Stomach smooth muscle (tissue), 2 donors: ENCODE measurements around the gene FBXO24.
"Not testable (repeated sequence)": the region's sequence is repeated elsewhere in the genome, so short reads cannot be mapped to it uniquely, and the experiment has no call there.

ENCODE experiments used
- H3K27ac ChIP-seq: one replicate; pipeline ENCODE4 v1.7.0; 2013; ENCODE audit warnings: mild to moderate bottlenecking, low read length, inconsistent platforms
- H3K27me3 ChIP-seq, 2 donors: one replicate each; pipeline ENCODE4 v1.7.0; 2013; ENCODE audit warnings: low read length in 2 of 2; ENCODE audit not compliant: insufficient read depth in 2 of 2, control insufficient read depth in 1 of 2
- H3K36me3 ChIP-seq, 2 donors: one replicate each; pipeline ENCODE4 v1.7.0; 2013; ENCODE audit warnings: low read length in 2 of 2; ENCODE audit not compliant: control insufficient read depth in 2 of 2, insufficient read depth in 2 of 2
- H3K4me1 ChIP-seq: one replicate; pipeline ENCODE4 v1.7.0; 2013; ENCODE audit warnings: low read length; ENCODE audit not compliant: control insufficient read depth, insufficient read depth
- H3K4me3 ChIP-seq, 2 donors: one replicate each; pipeline ENCODE4 v1.7.0; 2013; ENCODE audit warnings: low read length in 2 of 2
- H3K9ac ChIP-seq, 2 donors: one replicate each; pipeline ENCODE4 v1.7.0; 2013; ENCODE audit warnings: low read length in 2 of 2, mild to moderate bottlenecking in 1 of 2
- H3K9me3 ChIP-seq, 2 donors: one replicate each; pipeline ENCODE4 v1.7.0; 2013; ENCODE audit warnings: low read length in 2 of 2; ENCODE audit not compliant: control insufficient read depth in 2 of 2
- donor health status: healthy.
- donor health status: Pancreatic carcinoma.

Gene FBXO24

DNA sequence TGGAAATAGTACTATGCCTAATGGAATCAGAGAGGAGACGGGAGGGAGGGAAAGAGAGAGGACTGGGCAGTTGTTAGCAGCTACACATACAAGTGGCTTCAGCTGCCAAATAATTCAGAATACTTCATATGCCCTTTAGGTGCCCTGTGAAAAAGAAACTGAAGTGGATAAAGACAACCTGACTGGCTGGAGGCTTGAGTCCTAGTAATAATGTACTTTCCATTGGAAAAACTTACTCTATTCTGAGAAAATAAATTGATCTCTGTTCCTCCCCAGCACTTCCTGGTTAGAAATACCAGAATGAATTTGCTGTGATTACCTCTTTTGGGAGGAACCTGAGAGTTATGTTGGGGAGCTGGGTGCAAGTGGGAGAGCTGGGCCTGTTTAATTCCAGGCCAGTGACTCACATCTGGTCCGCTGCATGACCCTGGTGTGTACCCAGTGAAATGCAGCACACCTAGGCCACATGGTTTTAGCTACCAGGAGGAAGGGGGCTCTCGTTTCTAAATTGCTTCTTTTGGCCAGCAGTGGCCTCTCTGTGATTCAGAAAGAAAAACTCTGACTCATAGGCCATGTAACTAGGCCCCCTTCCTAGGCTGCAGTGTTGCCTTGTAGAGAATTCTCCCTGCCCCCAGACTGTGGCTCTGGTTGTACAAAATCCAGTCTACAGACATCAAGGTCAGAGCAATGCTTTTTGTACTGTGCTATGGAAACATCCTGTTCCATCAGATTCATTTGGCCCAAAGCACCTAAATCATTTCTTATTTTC is 40.6 kb upstream of the FBXO24 start:
- Histone ChIP-seq H3K4me1 (peaks cover 32% of the 10 kb centered on the region), H3K9me3 (no peaks in the 10 kb centered on the region), H3K9ac (peak overlapping the region; percentile 62 to 64), H3K27ac (peak overlapping the region; percentile 98), H3K27me3 (no peaks in the 10 kb centered on the region), H3K4me3 (peak overlapping the region in 1 of 2 donors; percentile 41), H3K36me3 (peaks cover 4 to 5% of the 10 kb centered on the region in 2 donors)

- Histone ChIP-seq H3K9ac (peak overlapping the region; percentile 52 to 64), H3K36me3 (peaks cover 4 to 6% of the 10 kb centered on the region in 2 donors), H3K9me3 (no peaks in the 10 kb centered on the region), H3K4me1 (peaks cover 31% of the 10 kb centered on the region), H3K27ac (peak overlapping the region; percentile 98), H3K27me3 (no peaks in the 10 kb centered on the region), H3K4me3 (peak overlapping the region; percentile 35 to 41)
Measured at GRCh38 chr7:100546129-100546925, 39.8 kb upstream of the FBXO24 start.

DNA sequence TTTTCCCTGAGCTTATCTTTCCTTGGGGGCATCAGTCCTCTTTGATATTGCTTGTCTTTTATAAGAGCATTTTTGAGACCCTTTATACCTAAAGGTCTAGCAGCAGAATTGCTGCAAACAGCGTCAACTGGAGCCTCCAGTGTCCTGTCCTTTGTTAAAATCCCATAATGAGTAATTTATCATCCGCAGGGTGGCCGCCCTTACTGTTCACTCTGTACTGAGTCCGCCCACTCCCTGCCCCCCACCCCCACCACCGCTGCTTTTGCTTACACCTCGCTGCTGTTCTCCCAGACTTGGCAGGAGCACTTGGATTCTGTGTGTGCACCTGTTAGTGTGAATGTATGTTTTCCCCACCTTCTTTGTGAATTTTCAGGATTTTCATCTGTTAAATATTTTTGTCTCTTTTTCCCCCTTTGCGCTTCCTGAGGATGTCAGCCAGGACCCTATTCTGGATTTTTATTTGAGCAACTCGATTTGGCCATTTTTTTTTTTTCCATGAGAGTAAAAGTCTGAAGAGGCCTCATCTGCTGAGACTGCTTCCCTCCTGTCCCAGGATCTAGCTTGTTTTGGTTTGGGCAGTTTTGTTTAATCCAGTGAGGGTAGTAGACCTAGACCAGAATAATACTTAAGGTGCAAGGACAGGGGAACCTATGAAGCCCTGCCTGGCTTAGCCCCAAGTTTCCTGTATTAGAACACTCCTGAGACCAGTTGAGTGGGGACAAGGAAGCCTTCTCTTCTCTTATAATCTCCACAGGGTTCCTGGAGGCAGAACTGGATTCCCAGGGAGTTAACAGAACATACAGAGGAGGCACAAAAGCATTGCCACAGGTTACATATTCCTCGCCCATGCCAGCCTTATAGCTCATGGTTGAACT is 39.0 kb upstream of the FBXO24 start:
- H3K27me3 ChIP-seq = no peaks in the 10 kb centered on the region
- no peaks in the 10 kb centered on the region for H3K9me3 ChIP-seq
- peaks cover 31% of the 10 kb centered on the region for H3K4me1 ChIP-seq
- H3K4me3 ChIP-seq = peak overlapping the region; percentile 35 to 41
- H3K27ac ChIP-seq = peak overlapping the region; percentile 98
- peak overlapping the region; percentile 55 to 64 for H3K9ac ChIP-seq
- peaks cover 4 to 6% of the 10 kb centered on the region in 2 donors for H3K36me3 ChIP-seq

DNA sequence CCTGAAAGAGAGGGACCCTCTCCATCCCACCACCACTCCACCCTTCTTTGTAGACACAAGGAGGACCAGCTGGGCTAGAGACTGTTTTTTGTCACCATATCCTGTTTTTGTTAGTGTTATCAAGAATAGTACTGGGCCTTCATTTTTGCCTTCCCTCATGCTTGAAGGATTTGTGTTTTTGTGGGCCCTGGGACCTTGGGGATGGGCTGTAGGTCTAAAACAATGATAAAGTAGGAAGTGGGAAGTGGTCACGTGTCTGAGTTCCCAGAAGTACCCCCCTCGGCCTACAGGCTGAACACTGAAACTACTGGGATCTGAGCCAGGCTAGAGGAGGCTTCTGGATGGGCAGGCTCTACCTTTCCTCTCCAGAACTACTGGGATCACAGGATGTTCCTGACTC is 38.3 kb upstream of the FBXO24 start:
- H3K4me3 ChIP-seq = peak overlapping the region in 1 of 2 donors; percentile 22
- H3K9ac ChIP-seq = peak overlapping the region; percentile 55 to 64
- H3K27ac ChIP-seq = peak overlapping the region; percentile 98
- no peaks in the 10 kb centered on the region for H3K9me3 ChIP-seq
- H3K4me1 ChIP-seq = peaks cover 31% of the 10 kb centered on the region
- H3K36me3 ChIP-seq = peaks cover 12 to 13% of the 10 kb centered on the region in 2 donors
- no peaks in the 10 kb centered on the region for H3K27me3 ChIP-seq

- Histone ChIP-seq H3K36me3 (peaks cover 17 to 19% of the 10 kb centered on the region in 2 donors), H3K9ac (peak overlapping the region in 1 of 2 donors; percentile 12), H3K4me1 (peaks cover 31% of the 10 kb centered on the region), H3K27ac (peak overlapping the region; percentile 98)
- not testable (repeated sequence) for H3K9me3 ChIP-seq, H3K4me3 ChIP-seq, H3K27me3 ChIP-seq
Measured at GRCh38 chr7:100548446-100548845, 37.7 kb upstream of the FBXO24 start.

DNA sequence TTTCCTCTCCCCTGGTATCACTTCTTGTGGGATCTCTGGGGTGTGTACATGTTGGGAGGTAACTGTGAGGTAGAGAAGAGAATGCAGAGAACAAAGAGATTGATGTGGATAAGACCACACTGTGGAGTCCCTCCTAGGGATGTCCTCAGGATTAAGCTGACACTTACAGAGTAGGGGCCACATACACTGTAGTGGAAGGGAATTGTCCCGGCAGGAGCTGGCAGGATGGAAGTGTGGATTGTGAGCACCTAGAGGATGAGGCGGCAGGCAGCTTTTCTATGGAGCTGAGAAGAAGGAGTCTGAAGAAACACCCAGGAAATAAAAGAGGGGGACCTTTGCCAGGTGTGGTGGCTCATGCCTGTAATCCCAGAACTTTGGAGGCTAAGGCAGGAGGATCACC is 33.6 kb upstream of the FBXO24 start:
- H3K36me3 ChIP-seq = peaks cover 37 to 39% of the 10 kb centered on the region in 2 donors
- H3K4me3 ChIP-seq = no peak overlapping the region
- no peaks in the 10 kb centered on the region for H3K9me3 ChIP-seq
- H3K27ac ChIP-seq = no peak overlapping the region
- no peak overlapping the region for H3K9ac ChIP-seq
- peaks cover 8% of the 10 kb centered on the region for H3K4me1 ChIP-seq
- no peaks in the 10 kb centered on the region for H3K27me3 ChIP-seq

DNA sequence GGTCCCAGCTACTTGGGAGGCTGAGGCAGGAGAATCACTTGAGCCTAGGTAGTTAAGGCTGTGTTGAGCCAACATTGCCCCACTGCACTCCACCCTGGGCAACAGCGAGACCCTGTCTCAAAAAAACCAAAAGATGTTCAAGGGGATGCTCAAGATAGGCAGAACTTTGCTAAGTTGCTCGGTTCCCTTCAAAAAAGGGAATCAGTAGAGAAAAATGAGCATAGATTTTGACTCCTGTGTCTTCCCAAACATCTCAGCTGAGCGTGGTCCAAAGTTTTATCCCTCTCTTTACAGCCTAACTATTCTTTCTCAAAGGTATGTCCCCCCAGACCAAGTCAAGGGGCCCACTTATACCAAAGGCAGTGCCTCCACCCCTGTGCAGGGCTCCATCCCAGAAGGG is 33.1 kb upstream of the FBXO24 start:
- Histone ChIP-seq H3K9me3 (no peaks in the 10 kb centered on the region), H3K36me3 (peaks cover 37 to 39% of the 10 kb centered on the region in 2 donors)

DNA sequence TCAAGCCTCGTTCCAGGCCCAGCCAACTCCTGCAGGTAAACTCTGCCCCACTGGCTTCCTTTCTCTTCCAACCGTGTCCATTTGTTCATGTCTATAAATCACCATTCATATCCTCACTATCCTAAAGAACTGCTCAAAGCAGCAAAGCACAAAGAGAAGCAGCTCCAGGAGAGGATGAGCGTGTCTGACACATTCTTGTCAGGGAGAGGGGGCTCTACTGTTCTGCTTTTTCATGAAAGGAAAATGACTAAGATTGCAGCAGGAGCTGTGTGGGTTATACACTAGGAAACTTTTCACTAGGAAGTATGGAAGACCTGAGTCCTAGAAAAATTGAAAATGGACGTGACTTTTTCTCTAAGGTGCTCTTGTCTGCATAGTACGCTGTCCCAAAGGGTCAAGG is 30.4 kb upstream of the FBXO24 start:
- H3K4me3 ChIP-seq = no peak overlapping the region
- H3K27ac ChIP-seq = no peak overlapping the region
- H3K27me3 ChIP-seq = no peaks in the 10 kb centered on the region
- no peak overlapping the region for H3K9ac ChIP-seq
- H3K9me3 ChIP-seq = no peaks in the 10 kb centered on the region
- H3K4me1 ChIP-seq = peaks cover 4% of the 10 kb centered on the region
- H3K36me3 ChIP-seq = peaks cover 32 to 33% of the 10 kb centered on the region in 2 donors

More for the DNA sequence above, 33.1 kb upstream of the FBXO24 start:
- no peaks in the 10 kb centered on the region for H3K27me3 ChIP-seq
- peaks cover 3% of the 10 kb centered on the region for H3K4me1 ChIP-seq
- H3K9ac ChIP-seq = peak overlapping the region in 1 of 2 donors; percentile 5
- no peak overlapping the region for H3K4me3 ChIP-seq
- H3K27ac ChIP-seq = no peak overlapping the region

DNA sequence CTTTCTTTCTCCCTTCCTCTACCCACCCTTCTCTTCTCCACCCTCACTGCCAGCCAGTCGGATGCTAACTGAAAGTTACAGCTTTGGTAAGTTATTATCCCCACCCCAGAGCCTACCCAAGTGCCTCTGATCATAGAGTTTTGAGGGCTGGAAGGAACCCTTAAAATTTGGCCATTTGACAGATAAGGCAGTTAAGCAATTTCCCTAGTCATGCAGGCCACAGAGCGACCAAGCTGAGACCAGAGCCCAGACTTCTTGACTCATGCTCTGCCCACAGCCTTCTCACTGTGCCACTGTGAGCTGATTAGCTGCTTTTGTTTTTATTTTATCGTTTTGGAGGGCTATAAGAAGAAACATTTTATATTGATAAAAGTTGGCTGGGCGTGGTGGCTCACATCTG is 29.6 kb upstream of the FBXO24 start:
- H3K27me3 ChIP-seq = no peaks in the 10 kb centered on the region
- H3K36me3 ChIP-seq = peaks cover 33 to 34% of the 10 kb centered on the region in 2 donors
- no peaks in the 10 kb centered on the region for H3K9me3 ChIP-seq
- peaks cover 4% of the 10 kb centered on the region for H3K4me1 ChIP-seq
- H3K4me3 ChIP-seq = no peak overlapping the region
- no peak overlapping the region for H3K9ac ChIP-seq
- no peak overlapping the region for H3K27ac ChIP-seq

GRCh38 chr7:100559127-100559526 is 27.0 kb upstream of the FBXO24 start:
- no peak overlapping the region for H3K9ac ChIP-seq
- no peak overlapping the region for H3K4me3 ChIP-seq
- no peaks in the 10 kb centered on the region for H3K27me3 ChIP-seq
- H3K27ac ChIP-seq = no peak overlapping the region
- H3K4me1 ChIP-seq = peaks cover 4% of the 10 kb centered on the region
- no peaks in the 10 kb centered on the region for H3K9me3 ChIP-seq
- H3K36me3 ChIP-seq = peaks cover 16 to 20% of the 10 kb centered on the region in 2 donors
